HepG2 (cell line): Measurements from ENCODE around the gene PSMA4. TPM values are rescaled to one million over a fixed set of nuclear protein-coding genes. Genes with fewer than 3 reads are reported as not detected.

Experiments
- ARID2 ChIP-seq: sonication (generic); formaldehyde crosslinking; IDR thresholded peaks from 2 replicates; pipeline ENCODE4 v1.8.1; 2022; ENCODE audit warnings: mild to moderate bottlenecking, missing genetic modification reagents, borderline replicate concordance
- ETV6 ChIP-seq: sonication (generic); formaldehyde crosslinking; conservative IDR thresholded peaks from 2 replicates; pipeline ENCODE4 v1.4.0; 2020; ENCODE audit warnings: missing genetic modification reagents
- HES4 ChIP-seq: sonication (generic); formaldehyde crosslinking; IDR thresholded peaks from 2 replicates; pipeline ENCODE4 v1.9.0; 2021; ENCODE audit warnings: mild to moderate bottlenecking, missing genetic modification reagents, borderline replicate concordance
- NFE2L2 ChIP-seq: fragments of 150-350 bp; IDR thresholded peaks from 2 replicates; pipeline ENCODE4 v1.6.1; 2014; ENCODE audit warnings: low read length
- NFYB ChIP-seq: sonication (generic); formaldehyde crosslinking; IDR thresholded peaks from 2 replicates; pipeline ENCODE4 v1.4.0; 2020; ENCODE audit warnings: missing genetic modification reagents
- PLRG1 ChIP-seq: fragments of 450-650 bp; conservative IDR thresholded peaks from 2 replicates; pipeline ENCODE4 v1.6.1; 2016
- SALL2 ChIP-seq: sonication (generic); formaldehyde crosslinking; IDR thresholded peaks from 2 replicates; pipeline ENCODE4 v1.8.1; 2023; ENCODE audit warnings: mild to moderate bottlenecking, missing genetic modification reagents, inconsistent platforms
- TAF1 ChIP-seq: sonication (generic); formaldehyde crosslinking; IDR thresholded peaks from 2 replicates; pipeline ENCODE4 v1.4.0; 2020; ENCODE audit warnings: missing genetic modification reagents
- TGIF2 ChIP-seq: IDR thresholded peaks from 2 replicates; pipeline ENCODE4 v1.6.1; 2016; ENCODE audit warnings: control low read depth, missing compliant biosample characterization
- U2AF2 ChIP-seq: fragments of 200-400 bp; formaldehyde crosslinking; IDR thresholded peaks from 2 replicates; pipeline ENCODE4 v1.6.1; 2017; ENCODE audit warnings: low read depth, mild to moderate bottlenecking, low read length
- ZMYM3 ChIP-seq: sonication (generic); formaldehyde crosslinking; IDR thresholded peaks from 2 replicates; pipeline ENCODE4 v1.5.1; 2020; ENCODE audit warnings: mild to moderate bottlenecking, missing genetic modification reagents
- ZNF253 ChIP-seq: sonication (generic); formaldehyde crosslinking; IDR thresholded peaks from 2 replicates; pipeline ENCODE4 v1.8.0; 2022; ENCODE audit warnings: mild to moderate bottlenecking, missing genetic modification reagents, borderline replicate concordance
- ZNF782 ChIP-seq: sonication (generic); formaldehyde crosslinking; IDR thresholded peaks from 2 replicates; pipeline ENCODE4 v1.4.0; 2020; ENCODE audit warnings: missing genetic modification reagents, mild to moderate bottlenecking, borderline replicate concordance
- polyA plus RNA-seq, 8 experiments: library from polyadenylated mRNA; depleted of rRNA in 3 of 8; stranded (reverse) in 7 of 8; unstranded in 1 of 8; fragments of >200 nt; fragmentation: Illumina TruSeq in 4 of 8; extraction: Trizol in 4 of 8; gene quantifications; 2 replicates each; pipeline versions ENCODE4 v1.2.1 to v1.2.3, GENCODE V29; 2011 to 2016; ENCODE audit warnings: low read depth in 4 of 8, missing spikeins in 1 of 8, mixed read lengths in 1 of 8; ENCODE audit not compliant: insufficient read depth in 1 of 8
- total RNA-seq, 5 experiments: library from RNA; depleted of rRNA; stranded (reverse); fragments of >200 nt; fragmentation: Illumina TruSeq; extraction: Trizol; gene quantifications; 2 replicates each; pipeline ENCODE4 v1.2.3, GENCODE V29; 2016; ENCODE audit warnings: low read depth in 1 of 5
- TF ChIP-seq, protein P1 (sequence below): IDR thresholded peaks from 2 replicates; pipeline ENCODE4 v1.6.1; 2016; ENCODE audit warnings: mild to moderate bottlenecking, missing biosample characterization, missing genetic modification reagents
- TF ChIP-seq, protein P2 (sequence below): sonication (generic); formaldehyde crosslinking; IDR thresholded peaks from 2 replicates; pipeline ENCODE4 v1.4.0; 2020; ENCODE audit warnings: missing genetic modification reagents
- TF ChIP-seq, protein P3 (sequence below): sonication (generic); formaldehyde crosslinking; conservative IDR thresholded peaks from 2 replicates; pipeline ENCODE4 v1.4.0; 2020; ENCODE audit warnings: mild to moderate bottlenecking, missing genetic modification reagents, moderate library complexity
- TF ChIP-seq, protein P4 (sequence below): sonication (generic); formaldehyde crosslinking; conservative IDR thresholded peaks from 2 replicates; pipeline ENCODE4 v1.8.0; 2022; ENCODE audit warnings: mild to moderate bottlenecking, moderate library complexity, missing genetic modification reagents

Gene PSMA4
- total and polyA plus RNA-seq, 2 of the 13 experiments (the other 11 are each of a cell fraction or from before 2014, with no cell fraction given) = 202 to 404 TPM

DNA sequence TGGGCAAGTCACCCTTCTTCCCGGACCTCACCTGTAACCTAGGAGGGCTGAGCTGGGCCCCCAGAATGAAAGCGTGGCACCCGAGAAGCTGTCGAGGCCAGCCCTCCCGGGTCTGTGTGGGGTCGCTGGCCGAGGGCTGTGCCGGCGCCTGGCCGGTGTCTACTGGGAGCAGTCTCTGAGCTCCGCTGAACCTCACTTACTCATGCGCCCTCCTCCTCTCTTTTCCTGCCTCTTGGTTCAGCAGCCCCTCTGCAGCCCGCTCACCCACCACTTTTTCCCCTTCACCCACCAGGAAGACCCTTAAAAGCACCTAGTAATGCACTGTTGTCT lies 32.4 kb upstream of the PSMA4 start (continued):
- TF ChIP-seq, protein P1, sequence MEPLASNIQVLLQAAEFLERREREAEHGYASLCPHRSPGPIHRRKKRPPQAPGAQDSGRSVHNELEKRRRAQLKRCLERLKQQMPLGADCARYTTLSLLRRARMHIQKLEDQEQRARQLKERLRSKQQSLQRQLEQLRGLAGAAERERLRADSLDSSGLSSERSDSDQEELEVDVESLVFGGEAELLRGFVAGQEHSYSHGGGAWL (CRISPR knock-in tag) = 0 out of 2 replicates have a peak, but pooled peaks have one; percentile 24
- TF ChIP-seq U2AF2 = no peak
- peak; percentile 38; the same call in 1 of the 2 replicates for TF ChIP-seq TGIF2 (CRISPR knock-in tag)
- TF ChIP-seq, protein P2, sequence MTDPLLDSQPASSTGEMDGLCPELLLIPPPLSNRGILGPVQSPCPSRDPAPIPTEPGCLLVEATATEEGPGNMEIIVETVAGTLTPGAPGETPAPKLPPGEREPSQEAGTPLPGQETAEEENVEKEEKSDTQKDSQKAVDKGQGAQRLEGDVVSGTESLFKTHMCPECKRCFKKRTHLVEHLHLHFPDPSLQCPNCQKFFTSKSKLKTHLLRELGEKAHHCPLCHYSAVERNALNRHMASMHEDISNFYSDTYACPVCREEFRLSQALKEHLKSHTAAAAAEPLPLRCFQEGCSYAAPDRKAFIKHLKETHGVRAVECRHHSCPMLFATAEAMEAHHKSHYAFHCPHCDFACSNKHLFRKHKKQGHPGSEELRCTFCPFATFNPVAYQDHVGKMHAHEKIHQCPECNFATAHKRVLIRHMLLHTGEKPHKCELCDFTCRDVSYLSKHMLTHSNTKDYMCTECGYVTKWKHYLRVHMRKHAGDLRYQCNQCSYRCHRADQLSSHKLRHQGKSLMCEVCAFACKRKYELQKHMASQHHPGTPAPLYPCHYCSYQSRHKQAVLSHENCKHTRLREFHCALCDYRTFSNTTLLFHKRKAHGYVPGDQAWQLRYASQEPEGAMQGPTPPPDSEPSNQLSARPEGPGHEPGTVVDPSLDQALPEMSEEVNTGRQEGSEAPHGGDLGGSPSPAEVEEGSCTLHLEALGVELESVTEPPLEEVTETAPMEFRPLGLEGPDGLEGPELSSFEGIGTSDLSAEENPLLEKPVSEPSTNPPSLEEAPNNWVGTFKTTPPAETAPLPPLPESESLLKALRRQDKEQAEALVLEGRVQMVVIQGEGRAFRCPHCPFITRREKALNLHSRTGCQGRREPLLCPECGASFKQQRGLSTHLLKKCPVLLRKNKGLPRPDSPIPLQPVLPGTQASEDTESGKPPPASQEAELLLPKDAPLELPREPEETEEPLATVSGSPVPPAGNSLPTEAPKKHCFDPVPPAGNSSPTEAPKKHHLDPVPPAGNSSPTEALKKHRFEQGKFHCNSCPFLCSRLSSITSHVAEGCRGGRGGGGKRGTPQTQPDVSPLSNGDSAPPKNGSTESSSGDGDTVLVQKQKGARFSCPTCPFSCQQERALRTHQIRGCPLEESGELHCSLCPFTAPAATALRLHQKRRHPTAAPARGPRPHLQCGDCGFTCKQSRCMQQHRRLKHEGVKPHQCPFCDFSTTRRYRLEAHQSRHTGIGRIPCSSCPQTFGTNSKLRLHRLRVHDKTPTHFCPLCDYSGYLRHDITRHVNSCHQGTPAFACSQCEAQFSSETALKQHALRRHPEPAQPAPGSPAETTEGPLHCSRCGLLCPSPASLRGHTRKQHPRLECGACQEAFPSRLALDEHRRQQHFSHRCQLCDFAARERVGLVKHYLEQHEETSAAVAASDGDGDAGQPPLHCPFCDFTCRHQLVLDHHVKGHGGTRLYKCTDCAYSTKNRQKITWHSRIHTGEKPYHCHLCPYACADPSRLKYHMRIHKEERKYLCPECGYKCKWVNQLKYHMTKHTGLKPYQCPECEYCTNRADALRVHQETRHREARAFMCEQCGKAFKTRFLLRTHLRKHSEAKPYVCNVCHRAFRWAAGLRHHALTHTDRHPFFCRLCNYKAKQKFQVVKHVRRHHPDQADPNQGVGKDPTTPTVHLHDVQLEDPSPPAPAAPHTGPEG = peak; percentile 83; the same call in 1 of the 2 replicates
- 0 out of 2 replicates have a peak, but pooled peaks have one; percentile 41 for TF ChIP-seq ZMYM3 (CRISPR knock-in tag)
- peak; percentile 4; the same call in 1 of the 2 replicates for TF ChIP-seq TAF1 (CRISPR knock-in tag)
- TF ChIP-seq ZNF782 (CRISPR knock-in tag) = 0 out of 2 replicates have a peak, but pooled peaks have one; percentile 3
- no peak for TF ChIP-seq NFE2L2
- TF ChIP-seq, protein P3, sequence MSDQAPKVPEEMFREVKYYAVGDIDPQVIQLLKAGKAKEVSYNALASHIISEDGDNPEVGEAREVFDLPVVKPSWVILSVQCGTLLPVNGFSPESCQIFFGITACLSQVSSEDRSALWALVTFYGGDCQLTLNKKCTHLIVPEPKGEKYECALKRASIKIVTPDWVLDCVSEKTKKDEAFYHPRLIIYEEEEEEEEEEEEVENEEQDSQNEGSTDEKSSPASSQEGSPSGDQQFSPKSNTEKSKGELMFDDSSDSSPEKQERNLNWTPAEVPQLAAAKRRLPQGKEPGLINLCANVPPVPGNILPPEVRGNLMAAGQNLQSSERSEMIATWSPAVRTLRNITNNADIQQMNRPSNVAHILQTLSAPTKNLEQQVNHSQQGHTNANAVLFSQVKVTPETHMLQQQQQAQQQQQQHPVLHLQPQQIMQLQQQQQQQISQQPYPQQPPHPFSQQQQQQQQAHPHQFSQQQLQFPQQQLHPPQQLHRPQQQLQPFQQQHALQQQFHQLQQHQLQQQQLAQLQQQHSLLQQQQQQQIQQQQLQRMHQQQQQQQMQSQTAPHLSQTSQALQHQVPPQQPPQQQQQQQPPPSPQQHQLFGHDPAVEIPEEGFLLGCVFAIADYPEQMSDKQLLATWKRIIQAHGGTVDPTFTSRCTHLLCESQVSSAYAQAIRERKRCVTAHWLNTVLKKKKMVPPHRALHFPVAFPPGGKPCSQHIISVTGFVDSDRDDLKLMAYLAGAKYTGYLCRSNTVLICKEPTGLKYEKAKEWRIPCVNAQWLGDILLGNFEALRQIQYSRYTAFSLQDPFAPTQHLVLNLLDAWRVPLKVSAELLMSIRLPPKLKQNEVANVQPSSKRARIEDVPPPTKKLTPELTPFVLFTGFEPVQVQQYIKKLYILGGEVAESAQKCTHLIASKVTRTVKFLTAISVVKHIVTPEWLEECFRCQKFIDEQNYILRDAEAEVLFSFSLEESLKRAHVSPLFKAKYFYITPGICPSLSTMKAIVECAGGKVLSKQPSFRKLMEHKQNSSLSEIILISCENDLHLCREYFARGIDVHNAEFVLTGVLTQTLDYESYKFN = no peak
- TF ChIP-seq HES4 (CRISPR knock-in tag) = peak; percentile 1; the same call in 1 of the 2 replicates
- no peak for TF ChIP-seq NFYB (CRISPR knock-in tag)
- no peak for TF ChIP-seq ZNF253 (CRISPR knock-in tag)
- TF ChIP-seq PLRG1 = no peak
- TF ChIP-seq ETV6 (CRISPR knock-in tag) = no peak
- TF ChIP-seq SALL2 (CRISPR knock-in tag) = peak; percentile 39; the same call in 1 of the 2 replicates
- 0 out of 2 replicates have a peak, but pooled peaks have one; percentile 1 for TF ChIP-seq ARID2 (CRISPR knock-in tag)
- TF ChIP-seq, protein P4, sequence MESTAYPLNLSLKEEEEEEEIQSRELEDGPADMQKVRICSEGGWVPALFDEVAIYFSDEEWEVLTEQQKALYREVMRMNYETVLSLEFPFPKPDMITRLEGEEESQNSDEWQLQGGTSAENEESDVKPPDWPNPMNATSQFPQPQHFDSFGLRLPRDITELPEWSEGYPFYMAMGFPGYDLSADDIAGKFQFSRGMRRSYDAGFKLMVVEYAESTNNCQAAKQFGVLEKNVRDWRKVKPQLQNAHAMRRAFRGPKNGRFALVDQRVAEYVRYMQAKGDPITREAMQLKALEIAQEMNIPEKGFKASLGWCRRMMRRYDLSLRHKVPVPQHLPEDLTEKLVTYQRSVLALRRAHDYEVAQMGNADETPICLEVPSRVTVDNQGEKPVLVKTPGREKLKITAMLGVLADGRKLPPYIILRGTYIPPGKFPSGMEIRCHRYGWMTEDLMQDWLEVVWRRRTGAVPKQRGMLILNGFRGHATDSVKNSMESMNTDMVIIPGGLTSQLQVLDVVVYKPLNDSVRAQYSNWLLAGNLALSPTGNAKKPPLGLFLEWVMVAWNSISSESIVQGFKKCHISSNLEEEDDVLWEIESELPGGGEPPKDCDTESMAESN (CRISPR knock-in tag) = 0 out of 2 replicates have a peak, but pooled peaks have one; percentile 4
